Brain microvascular endothelial cell (primary cell): ENCODE measurements around the gene GART.

Source experiments
- DNase-seq: peaks from one replicate; pipeline ENCODE4 v3.0.0-alpha.2; 2020
- H3K27ac ChIP-seq: fragments of 250-450 bp; sonication (Bioruptor Pico); 2 replicates; pipeline ENCODE4 v1.5.1; 2020; ENCODE audit warnings: mild to moderate bottlenecking, moderate library complexity
- H3K27me3 ChIP-seq: fragments of 250-450 bp; sonication (Bioruptor Pico); replicated peaks from 2 replicates; pipeline ENCODE4 v1.5.1; 2020; ENCODE audit warnings: mild to moderate bottlenecking
- H3K36me3 ChIP-seq: fragments of 250-450 bp; sonication (Bioruptor Pico); replicated peaks from 2 replicates; pipeline ENCODE4 v1.5.1; 2020; ENCODE audit warnings: mild to moderate bottlenecking
- H3K4me3 ChIP-seq: 2 replicates; pipeline ENCODE4 v1.5.1; 2011; ENCODE audit warnings: low read depth, mild to moderate bottlenecking, control low read depth, low read length, moderate library complexity
- CTCF ChIP-seq: IDR thresholded peaks from 2 replicates; pipeline ENCODE4 v1.5.1; 2011; ENCODE audit warnings: low read depth, mild to moderate bottlenecking, moderate library complexity, low read length, control low read depth, inconsistent platforms; ENCODE audit errors: missing control alignments
- in situ Hi-C: cut with HindIII; loops from 2 replicates; pipeline ENCODE4 v1.10.0; 2017; ENCODE audit warnings: low sequenced_read_pairs, low pct_ligation_motif_present

The GART gene

DNA sequence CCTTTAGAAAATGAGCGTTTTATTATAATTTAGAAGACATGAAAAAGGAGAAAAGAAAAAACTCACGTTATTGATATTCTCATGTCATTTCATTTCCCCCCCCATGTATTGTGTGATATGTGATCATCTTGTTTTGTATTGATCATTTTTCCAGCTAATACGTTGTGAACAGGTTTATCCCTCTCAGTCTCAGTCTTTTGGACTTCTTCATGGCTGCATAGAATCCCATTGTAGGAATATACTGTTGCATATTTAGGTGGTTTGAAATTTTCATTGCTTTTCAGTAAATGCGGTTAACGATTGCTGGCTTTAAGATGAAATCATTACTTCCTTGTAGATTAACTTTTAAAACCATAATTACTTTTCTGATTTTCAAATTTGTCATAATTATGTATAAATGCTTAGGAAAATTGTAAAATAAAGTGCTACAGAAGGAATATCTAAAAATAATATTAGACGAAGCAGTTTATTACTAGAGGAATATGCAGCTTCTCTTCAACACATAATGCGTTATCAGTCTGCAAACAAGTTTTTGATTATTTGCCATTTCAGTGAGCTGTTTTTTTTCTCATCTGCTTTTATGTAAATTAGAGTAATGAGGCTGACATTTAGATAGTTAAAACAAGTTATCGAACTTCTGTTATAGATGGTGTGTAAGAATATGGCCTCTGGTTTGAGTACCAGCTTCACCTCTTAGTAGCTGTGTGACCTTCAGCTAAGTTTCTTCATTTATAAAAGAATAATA lies 2.7 kb upstream of the GART start:
- peak overlapping the region; percentile 73 for H3K4me3 ChIP-seq
- H3K36me3 ChIP-seq = peaks cover 21% of the 10 kb centered on the region
- no peak for DNase-seq
- no peak for TF ChIP-seq CTCF
- in situ Hi-C loops = no loop called here
- no peak overlapping the region for H3K27ac ChIP-seq
- no peaks in the 10 kb centered on the region for H3K27me3 ChIP-seq

- Histone ChIP-seq H3K36me3 (peaks cover 18% of the 10 kb centered on the region), H3K27me3 (no peaks in the 10 kb centered on the region), H3K27ac (peak overlapping the region; percentile 98), H3K4me3 (peak overlapping the region; percentile 73)
- peak; percentile 38 for DNase-seq
- in situ Hi-C loops = no loop called here
- TF ChIP-seq CTCF = no peak
These were observed 1.7 kb upstream of the GART start for GRCh38 chr21:33543505-33544129.

- H3K36me3 ChIP-seq = peaks cover 17% of the 10 kb centered on the region
- H3K27ac ChIP-seq = peak within 1 kb of the TSS; percentile 98
- no peak for TF ChIP-seq CTCF
- H3K4me3 ChIP-seq = peak within 1 kb of the TSS; percentile 73
- DNase-seq = peak; percentile 99
- H3K27me3 ChIP-seq = no peaks in the 10 kb centered on the region
- in situ Hi-C loops = no loop called here
These were observed 955 bp upstream of the GART start, which contains the start of gene SON for GRCh38 chr21:33542640-33543504. Gene SON (plus strand): TSS chr21:33543038. CDS start chr21:33543093, 55 bp downstream.

- no peak for TF ChIP-seq CTCF
- Histone ChIP-seq H3K4me3 (peak overlapping the region; percentile 73), H3K36me3 (peaks cover 25% of the 10 kb centered on the region), H3K27me3 (no peaks in the 10 kb centered on the region), H3K27ac (peak overlapping the region; percentile 98)
- in situ Hi-C loops = no loop called here
- DNase-seq = no peak
These were observed 709 bp downstream of the GART start for GRCh38 chr21:33541105-33541711.

DNA sequence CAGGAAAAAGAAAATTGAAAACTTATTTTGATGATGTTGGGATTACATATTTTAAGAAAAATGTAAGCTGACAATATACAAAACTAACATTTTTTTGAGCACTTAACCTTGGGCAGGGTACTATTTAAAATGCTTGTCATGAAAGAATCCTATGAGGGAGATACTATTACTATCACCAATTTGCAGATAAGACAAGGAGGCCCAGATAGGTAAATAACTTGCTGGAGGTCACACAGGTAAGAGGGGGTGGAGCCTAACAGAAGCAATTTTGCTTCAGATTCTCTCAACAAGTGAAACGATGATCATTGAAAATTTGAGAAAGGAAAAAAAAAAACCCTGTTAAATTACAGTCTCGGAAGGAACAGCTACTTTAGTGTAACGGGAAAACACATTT lies 1.2 kb downstream of the GART start:
- H3K27ac ChIP-seq = no peak overlapping the region
- in situ Hi-C loops = no loop called here
- DNase-seq = no peak
- peaks cover 30% of the 10 kb centered on the region for H3K36me3 ChIP-seq
- peak overlapping the region; percentile 73 for H3K4me3 ChIP-seq
- H3K27me3 ChIP-seq = no peaks in the 10 kb centered on the region
- TF ChIP-seq CTCF = no peak
